SK-N-SH (cell line): ENCODE results near the gene TLE5. TPM values are rescaled to one million over a fixed set of nuclear protein-coding genes. Genes with fewer than 3 reads are reported as not detected.

ENCODE experiments used
- CTCF ChIA-PET: fragments of 300-600, 350-600 bp; formaldehyde crosslinking; extraction: SDS; loops from one replicate; lab custom pipeline; 2021; lab: Yijun Ruan, JAX
- POLR2A ChIA-PET: fragments of 350-600 bp; sonication (Branson Sonifier 250); formaldehyde crosslinking; extraction: SDS; loops from one replicate; lab custom pipeline; 2020; ENCODE audit warnings: antibody characterized with exemption, inconsistent platforms; lab: Yijun Ruan, JAX
- DNase-seq: peaks from one replicate; pipeline ENCODE4 v3.0.0; 2012
- H2AFZ ChIP-seq: fragments of 200-600 bp; sonication (generic); 2 replicates; pipeline ENCODE4 v1.8.1; 2016; ENCODE audit warnings: antibody characterized with exemption, mild to moderate bottlenecking, low read depth
- H3F3A ChIP-seq: fragments of 200-600 bp; sonication (generic); replicated peaks from 2 replicates; pipeline ENCODE3; 2016; ENCODE audit warnings: antibody characterized with exemption, mild to moderate bottlenecking; ENCODE audit not compliant: insufficient read depth
- H3K27ac ChIP-seq, 2 experiments: fragments of 200-500 bp in 1 of 2; fragments of 200-600 bp in 1 of 2; sonication (Bioruptor generic) in 1 of 2; sonication (generic), shearing (Covaris generic) in 1 of 2; 2 replicates each; pipeline versions ENCODE4 v1.5.1 to v1.6.1; 2014 to 2016; ENCODE audit warnings: low read depth in 2 of 2, inconsistent platforms in 1 of 2, low read length in 1 of 2, mild to moderate bottlenecking in 1 of 2, mixed read lengths in 1 of 2
- H3K27me3 ChIP-seq: fragments of 200-600 bp; sonication (generic), shearing (Covaris generic); 2 replicates; pipeline ENCODE4 v1.6.1; 2016; ENCODE audit warnings: mixed run types; ENCODE audit not compliant: insufficient read depth
- H3K36me3 ChIP-seq, 2 experiments: fragments of 200-500 bp in 1 of 2; fragments of 200-600 bp in 1 of 2; sonication (Bioruptor generic) in 1 of 2; sonication (generic) in 1 of 2; replicated peaks in 1 of 2; 2 replicates each; pipeline versions ENCODE3 to v1.5.1; 2014 to 2016; ENCODE audit warnings: low read length in 1 of 2, mild to moderate bottlenecking in 1 of 2; ENCODE audit not compliant: insufficient read depth in 2 of 2, control insufficient read depth in 1 of 2
- H3K4me1 ChIP-seq, 2 experiments: fragments of 200-500 bp in 1 of 2; fragments of 200-600 bp in 1 of 2; sonication (Bioruptor generic) in 1 of 2; sonication (generic), shearing (Covaris generic) in 1 of 2; 2 replicates each; pipeline versions ENCODE4 v1.5.1 to v1.6.1; 2014 to 2016; ENCODE audit warnings: low read depth in 1 of 2, low read length in 1 of 2, mixed run types in 1 of 2; ENCODE audit not compliant: insufficient read depth in 2 of 2, control insufficient read depth in 1 of 2
- H3K4me2 ChIP-seq: fragments of 200-600 bp; sonication (generic), shearing (Covaris generic); 2 replicates; pipeline ENCODE4 v1.6.1; 2017; ENCODE audit warnings: mixed run types
- H3K4me3 ChIP-seq, 2 experiments: fragments of 200-500 bp in 1 of 2; fragments of 200-600 bp in 1 of 2; sonication (Bioruptor generic) in 1 of 2; sonication (generic), shearing (Covaris generic) in 1 of 2; 2 replicates each; pipeline versions ENCODE4 v1.5.1 to v1.8.1; 2014 to 2016; ENCODE audit warnings: low read depth in 2 of 2, inconsistent platforms in 1 of 2, low read length in 1 of 2, mild to moderate bottlenecking in 1 of 2, mixed read lengths in 1 of 2, moderate library complexity in 1 of 2
- H3K79me2 ChIP-seq: fragments of 200-600 bp; sonication (generic); 2 replicates; pipeline ENCODE4 v1.8.1; 2017; ENCODE audit warnings: mild to moderate bottlenecking; ENCODE audit not compliant: insufficient read depth
- H3K9ac ChIP-seq: fragments of 200-600 bp; sonication (generic); 2 replicates; pipeline ENCODE4 v1.6.1; 2017; ENCODE audit warnings: mixed run types
- H3K9me2 ChIP-seq: fragments of 200-600 bp; sonication (generic); 2 replicates; pipeline ENCODE4 v1.6.1; 2017; ENCODE audit warnings: mixed run types
- H3K9me3 ChIP-seq: fragments of 200-600 bp; sonication (generic); 2 replicates; pipeline ENCODE4 v1.6.1; 2017; ENCODE audit warnings: mixed run types, mild to moderate bottlenecking, moderate library complexity
- H4K20me1 ChIP-seq: fragments of 200-600 bp; sonication (generic); 2 replicates; pipeline ENCODE4 v1.6.1; 2017; ENCODE audit warnings: mild to moderate bottlenecking, mixed run types; ENCODE audit not compliant: insufficient read depth
- CHD2 ChIP-seq: fragments of 150-350 bp; IDR thresholded peaks from 2 replicates; pipeline ENCODE4 v1.6.1; 2018; ENCODE audit warnings: low read length; ENCODE audit not compliant: partially characterized antibody
- EP300 ChIP-seq, 2 experiments: IDR thresholded peaks; 2 replicates each; pipeline versions ENCODE4 v1.4.0 to v1.6.1; 2012; ENCODE audit warnings: borderline replicate concordance in 1 of 2, low read depth in 1 of 2, low read length in 1 of 2
- FOXJ3 ChIP-seq: sonication (generic); formaldehyde crosslinking; IDR thresholded peaks from 2 replicates; pipeline ENCODE4 v1.5.1; 2020; ENCODE audit warnings: mild to moderate bottlenecking, missing genetic modification reagents
- GABPA ChIP-seq: IDR thresholded peaks from 2 replicates; pipeline ENCODE4 v1.4.0; 2012; ENCODE audit warnings: low read depth, mild to moderate bottlenecking
- REST ChIP-seq: IDR thresholded peaks from 2 replicates; pipeline ENCODE4 v1.6.1; 2012; ENCODE audit warnings: mild to moderate bottlenecking, low read depth, low read length, moderate library complexity
- SIN3A ChIP-seq: IDR thresholded peaks from 2 replicates; pipeline ENCODE4 v1.6.1; 2012; ENCODE audit warnings: low read depth, mild to moderate bottlenecking, low read length, moderate library complexity, borderline replicate concordance
- TAF1 ChIP-seq: IDR thresholded peaks from 2 replicates; pipeline ENCODE4 v1.6.1; 2012; ENCODE audit warnings: low read depth, mild to moderate bottlenecking, low read length, moderate library complexity, borderline replicate concordance
- TCF12 ChIP-seq: IDR thresholded peaks from 2 replicates; pipeline ENCODE4 v1.4.0; 2012
- USF1 ChIP-seq: IDR thresholded peaks from 2 replicates; pipeline ENCODE4 v1.4.0; 2012; ENCODE audit warnings: low read depth, borderline replicate concordance
- WGBS: methylation state at CpG from one replicate; pipeline ENCODE4 v1.1.6; 2017; ENCODE audit warnings: low lambda C conversion rate; 5-methylcytosine and 5-hydroxymethylcytosine counted together
- polyA plus RNA-seq, 3 experiments: library from polyadenylated mRNA; depleted of rRNA; stranded (reverse); fragments of >200 nt; gene quantifications; 2 replicates each; pipeline ENCODE4 v1.2.3, GENCODE V29; 2012

TLE5 gene
- polyA plus RNA-seq, 1 of the 3 experiments (the other 2 are of a cell fraction) = 519 TPM

GRCh38 chr19:3102239-3103140 lies 40.2 kb upstream of the TLE5 start:
- 96% methylated on average over 17 of the region's 34 CpGs for WGBS
- no peaks in the 10 kb centered on the region for H3K9me3 ChIP-seq
- no peak overlapping the region for H2AFZ ChIP-seq
- H3K4me2 ChIP-seq = no peak overlapping the region
- H3F3A ChIP-seq = no peaks in the 10 kb centered on the region
- no peak overlapping the region for H3K9ac ChIP-seq
- H3K36me3 ChIP-seq = no peaks in the 10 kb centered on the region
- no peaks in the 10 kb centered on the region for H3K27me3 ChIP-seq
- no peak for DNase-seq
- peaks cover 93% of the 10 kb centered on the region for H4K20me1 ChIP-seq
- no peak overlapping the region for H3K27ac ChIP-seq
- ChIA-PET CTCF (interaction anchor here (0.8 to 12.3 kb wide), 10 partner anchors 10 to 152 kb away, joined by 3 to 154 read pairs (median 6); no protein-coding TSS in a partner anchor), POLR2A (no interaction called here)
- peaks cover 0 to 7% of the 10 kb centered on the region in 2 experiments; a peak in 1 of 4 replicates for H3K4me1 ChIP-seq
- no peak overlapping the region for H3K4me3 ChIP-seq
- H3K9me2 ChIP-seq = no peaks in the 10 kb centered on the region
- TF ChIP-seq CHD2 (no peak), REST (no peak), EP300 (IDR thresholded peaks at IDR 0.05; ENCODE audit: borderline replicate concordance in 1 of 2, low read depth in 1 of 2, low read length in 1 of 2) (no peak)
- peaks cover 95% of the 10 kb centered on the region for H3K79me2 ChIP-seq

- ChIA-PET POLR2A (no interaction called here), CTCF (interaction anchor here (1.4 to 12.3 kb wide), 5 partner anchors 8 to 137 kb away, joined by 3 to 154 read pairs (median 11); no protein-coding TSS in a partner anchor)
- H3K9ac ChIP-seq = no peak overlapping the region
- H3K27me3 ChIP-seq = no peaks in the 10 kb centered on the region
- no peak overlapping the region for H3K4me3 ChIP-seq
- TF ChIP-seq FOXJ3 (CRISPR knock-in tag) (no peak), TAF1 (no peak), EP300 (IDR thresholded peaks at IDR 0.05; ENCODE audit: borderline replicate concordance in 1 of 2, low read depth in 1 of 2, low read length in 1 of 2) (no peak), TCF12 (no peak), GABPA (no peak), SIN3A (no peak), USF1 (no peak)
- H3K79me2 ChIP-seq = peaks cover 95% of the 10 kb centered on the region
- peaks cover 0 to 15% of the 10 kb centered on the region in 2 experiments; a peak in 1 of 4 replicates for H3K4me1 ChIP-seq
- 78% methylated on average over 13 of the region's 34 CpGs for WGBS
- H4K20me1 ChIP-seq = peaks cover 93% of the 10 kb centered on the region
- H3K27ac ChIP-seq = no peak overlapping the region
- no peaks in the 10 kb centered on the region for H3K36me3 ChIP-seq
- H3K4me2 ChIP-seq = no peak overlapping the region
- no peak for DNase-seq
- no peak overlapping the region for H2AFZ ChIP-seq
- no peaks in the 10 kb centered on the region for H3F3A ChIP-seq
- no peaks in the 10 kb centered on the region for H3K9me3 ChIP-seq
- H3K9me2 ChIP-seq = no peaks in the 10 kb centered on the region
These were observed 38.7 kb upstream of the TLE5 start for GRCh38 chr19:3100747-3101730.
